GM18502 (cell line): ENCODE results near the gene ALDH16A1.

Source experiments
- ATAC-seq: cut with Tn5 transposase; IDR thresholded peaks from one replicate; pipeline ENCODE4 v1.9.1; 2021; ENCODE audit warnings: mild to moderate bottlenecking; ENCODE audit not compliant: unreplicated experiment, poor library complexity

The ALDH16A1 gene

GRCh38 chr19:49453013-49453756 is at the start of gene ALDH16A1:
ALDH16A1 (plus strand) TSS chr19:49453225; CDS start chr19:49453332, 107 bp downstream.
- peak; percentile 83 for ATAC-seq

GRCh38 chr19:49403404-49404187 is 49.4 kb upstream of the ALDH16A1 start:
- no peak for ATAC-seq

DNA sequence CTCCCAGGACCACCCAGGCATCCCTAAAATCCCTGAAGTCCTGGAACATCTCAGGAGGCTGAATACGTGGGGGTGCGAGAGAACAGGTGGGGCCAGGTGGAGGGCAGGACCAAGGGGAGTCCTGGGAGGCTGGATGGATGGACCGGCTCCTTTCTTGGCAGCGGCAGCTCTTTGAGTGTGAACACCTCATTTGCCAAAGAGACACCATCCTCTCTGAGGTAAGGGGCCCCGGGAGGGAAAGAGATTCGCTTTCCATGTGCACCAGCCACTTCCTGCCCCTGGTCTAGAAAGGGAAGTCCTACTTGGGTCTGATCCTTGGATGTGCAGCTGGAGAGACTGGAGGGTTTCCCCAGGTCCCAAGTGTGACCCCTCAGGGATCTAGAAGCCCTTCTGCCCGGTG is 45.9 kb upstream of the ALDH16A1 start:
- ATAC-seq, result no peak

- ATAC-seq, result no peak
Observed at GRCh38 chr19:49407482-49408015, 45.5 kb upstream of the ALDH16A1 start.

GRCh38 chr19:49408816-49409440 is 44.1 kb upstream of the ALDH16A1 start:
- ATAC-seq, result no peak

- no peak for ATAC-seq
Observed at GRCh38 chr19:49409441-49410029, 43.5 kb upstream of the ALDH16A1 start.

- no peak for ATAC-seq
Observed at GRCh38 chr19:49411681-49412326, 41.2 kb upstream of the ALDH16A1 start.

DNA sequence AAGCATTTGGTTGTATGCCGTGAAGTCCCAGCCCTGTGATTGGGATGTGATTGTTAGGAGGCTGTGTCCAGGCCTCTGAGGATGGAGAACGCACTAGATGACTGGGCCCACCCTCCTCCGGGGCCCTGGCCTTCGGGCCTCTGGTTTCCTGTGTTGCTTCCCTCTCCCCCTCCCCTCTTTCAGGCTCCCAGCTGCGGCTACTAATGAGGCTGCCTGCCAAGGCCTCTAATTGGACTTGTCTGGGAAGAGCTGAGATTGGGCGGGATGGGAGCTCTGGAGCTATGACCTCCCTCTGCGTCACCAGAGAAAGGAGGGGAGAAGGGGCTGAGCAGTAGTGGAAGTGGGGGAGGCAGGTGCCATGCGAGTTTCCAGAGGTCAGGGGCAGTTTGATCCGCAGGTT is 39.7 kb upstream of the ALDH16A1 start:
- no peak for ATAC-seq

DNA sequence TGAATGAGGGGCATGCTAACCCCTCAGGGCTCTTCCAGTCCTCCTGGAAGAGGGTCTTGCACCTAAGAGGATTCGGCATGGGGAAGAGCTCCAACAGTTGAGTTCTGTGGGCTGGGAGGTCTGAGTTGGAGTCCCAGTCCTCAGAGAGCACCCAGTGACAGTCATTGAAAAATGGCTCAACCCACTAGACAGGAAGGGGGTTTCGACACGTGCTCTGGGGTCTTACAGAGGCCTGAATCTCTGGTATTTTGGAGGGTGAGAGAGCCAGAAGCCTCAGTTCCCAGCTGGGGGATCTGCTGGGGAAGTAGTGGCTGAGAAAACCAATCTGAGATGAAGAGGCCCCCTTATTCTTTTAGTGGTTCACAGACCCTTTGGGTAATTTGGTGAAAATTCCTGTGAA is 38.8 kb upstream of the ALDH16A1 start:
- no peak for ATAC-seq

- ATAC-seq, result no peak
Observed at GRCh38 chr19:49415102-49415809, 37.8 kb upstream of the ALDH16A1 start.

DNA sequence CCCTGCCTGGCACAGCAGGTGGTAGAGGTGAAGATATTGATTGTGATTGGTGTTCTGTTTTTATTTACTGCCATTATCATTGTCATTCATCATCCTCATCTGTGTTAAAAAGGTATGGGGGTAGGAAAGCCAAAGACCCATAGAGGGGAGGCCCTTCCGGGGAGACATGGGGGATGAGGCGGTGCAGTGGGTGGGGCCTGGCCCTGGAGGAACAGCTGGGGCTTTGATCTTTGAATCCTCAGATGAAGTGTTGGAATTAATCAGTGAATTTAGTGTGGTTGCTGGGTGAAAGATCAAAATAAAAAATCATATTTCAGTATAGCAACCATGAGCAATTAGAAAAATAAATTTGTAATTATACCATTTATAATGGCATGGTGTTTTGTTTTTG is 37.2 kb upstream of the ALDH16A1 start:
- ATAC-seq, result no peak

- ATAC-seq, result no peak
Observed at GRCh38 chr19:49417088-49417487, 35.9 kb upstream of the ALDH16A1 start.

- ATAC-seq, result no peak
Observed at GRCh38 chr19:49418511-49418910, 34.5 kb upstream of the ALDH16A1 start.

DNA sequence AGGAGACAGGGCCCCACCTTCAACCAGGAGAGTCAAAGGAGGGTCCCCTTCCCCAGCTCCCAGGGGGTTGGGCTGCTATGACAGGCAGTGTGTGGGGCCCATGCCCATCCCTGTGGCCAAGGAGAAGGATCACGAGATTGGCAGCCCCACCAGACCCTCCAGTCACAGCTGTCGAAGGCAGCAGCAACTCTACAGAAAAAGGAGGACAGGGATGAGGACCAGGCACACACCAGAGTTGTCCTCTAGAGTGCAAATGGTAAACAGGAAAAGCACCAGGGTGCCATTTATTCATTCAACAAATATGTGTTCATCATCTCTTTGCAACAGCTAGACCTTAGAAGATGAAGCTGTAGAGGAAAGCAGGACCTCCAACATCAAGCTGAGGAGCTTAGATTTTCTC is 33.9 kb upstream of the ALDH16A1 start:
- ATAC-seq, result no peak

GRCh38 chr19:49420227-49420626 is 32.8 kb upstream of the ALDH16A1 start:
- no peak for ATAC-seq

- ATAC-seq, result no peak
Observed at GRCh38 chr19:49421039-49421877, 31.8 kb upstream of the ALDH16A1 start.

DNA sequence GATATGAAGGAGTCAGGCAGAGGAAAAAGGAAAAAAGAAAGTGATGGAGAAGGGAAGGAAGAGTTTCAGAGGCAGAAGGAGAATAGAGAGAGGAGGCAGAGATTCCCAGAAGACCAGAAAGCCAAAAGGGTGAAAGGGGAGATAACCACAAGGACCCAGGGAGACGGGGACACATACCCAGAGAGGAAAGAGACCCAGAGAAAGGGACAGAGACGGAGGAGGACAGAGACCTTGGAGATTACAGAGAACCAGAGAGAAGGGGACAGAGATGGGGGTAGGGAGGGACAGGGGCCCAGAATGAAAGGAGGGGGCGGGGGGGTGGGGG is 31.2 kb upstream of the ALDH16A1 start:
- no peak for ATAC-seq

DNA sequence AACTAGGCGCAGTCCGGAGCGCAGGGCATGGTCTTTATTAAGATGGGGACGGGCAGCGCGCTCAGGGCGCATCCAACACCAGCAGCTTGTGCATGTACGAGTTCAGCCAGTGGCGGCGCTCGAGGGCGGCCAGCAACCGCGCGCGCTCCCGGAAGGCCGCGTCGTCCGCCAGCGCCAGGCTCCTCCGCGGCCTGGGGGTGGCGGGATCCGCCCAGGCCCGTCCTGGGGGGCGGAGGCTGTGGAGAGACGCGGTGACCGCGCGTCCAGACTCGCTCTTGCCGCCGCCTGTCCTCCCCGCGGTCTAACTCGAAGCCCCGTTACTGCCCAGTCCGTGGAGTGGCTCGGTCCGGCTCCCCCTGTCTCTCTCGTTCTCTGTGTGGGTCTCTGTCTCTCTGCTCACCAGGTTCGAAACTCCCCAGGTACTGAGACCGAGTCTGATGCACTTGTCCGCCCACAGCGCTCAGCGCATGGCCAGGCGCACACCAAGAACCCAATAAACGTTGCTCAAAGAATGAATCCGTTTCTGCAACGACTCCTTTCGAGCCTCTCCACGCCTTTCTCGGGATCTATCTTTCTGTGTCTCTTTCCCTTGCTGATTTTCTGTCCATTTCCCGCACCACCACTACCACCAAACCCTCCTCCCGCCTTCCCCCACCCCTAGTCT is 30.5 kb upstream of the ALDH16A1 start:
- ATAC-seq, result no peak
